ENCODE data around the gene DNMT3L. TPM values are rescaled to one million over a fixed set of nuclear protein-coding genes. Genes with fewer than 3 reads are reported as not detected.
"Not testable (repeated sequence)": the region's sequence is repeated elsewhere in the genome, so short reads cannot be mapped to it uniquely, and the experiment has no call there.

DNMT3L gene
- total and polyA plus RNA-seq, 8 donors: not detected

DNA sequence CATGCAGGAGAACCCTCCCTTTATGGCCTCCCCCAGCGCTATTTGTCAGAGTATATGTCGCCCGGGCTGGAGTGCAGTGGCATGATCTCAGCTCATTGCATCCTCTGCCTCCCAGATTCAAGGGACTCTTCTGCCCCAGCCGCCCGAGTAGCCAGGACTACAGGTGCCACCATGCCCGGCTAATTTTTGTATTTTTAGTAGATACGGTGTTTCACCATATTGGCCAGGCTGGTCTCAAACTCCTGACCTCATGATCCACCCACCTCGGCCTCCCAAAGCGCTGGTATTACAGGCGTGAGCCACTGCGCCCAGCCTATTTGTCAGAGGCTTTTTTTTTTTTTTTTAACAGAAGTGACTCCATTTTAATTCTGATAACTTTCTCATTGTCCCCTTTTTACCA is 61.7 kb downstream of the DNMT3L start:
- intact Hi-C loops (cut with DNase I); ATAC-seq; H3K27ac ChIP-seq; H3K36me3 ChIP-seq; H3K9me3 ChIP-seq; FAIRE-seq; H3K27me3 ChIP-seq; H3K4me1 ChIP-seq; H3K4me3 ChIP-seq: not testable (repeated sequence)
- DNase-seq: peak in 1 of 6 donors; percentile 11
- 80 to 90% methylated on average over 11 of the region's 11 CpGs for WGBS, 2 donors

DNA sequence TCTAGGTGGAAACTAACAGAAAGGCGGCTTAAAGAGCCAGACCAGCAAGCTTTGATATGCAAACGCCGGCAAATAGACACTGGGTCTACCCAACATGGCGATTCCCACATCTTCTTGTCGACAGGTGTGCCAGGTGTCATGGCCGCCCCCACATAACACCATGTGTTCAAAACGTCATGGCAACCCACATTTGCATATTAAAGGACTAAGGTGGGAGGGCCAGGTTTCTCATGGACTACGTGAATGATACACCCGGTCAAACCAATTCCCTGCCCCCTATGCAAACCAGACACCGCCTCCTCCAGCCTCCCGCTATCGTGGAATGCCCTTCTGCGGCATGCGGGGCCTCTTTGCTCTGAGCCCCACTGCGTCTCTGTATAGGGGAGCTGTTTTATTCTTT is 62.2 kb downstream of the DNMT3L start:
- ATAC-seq: no peak
- TF ChIP-seq, protein P1, sequence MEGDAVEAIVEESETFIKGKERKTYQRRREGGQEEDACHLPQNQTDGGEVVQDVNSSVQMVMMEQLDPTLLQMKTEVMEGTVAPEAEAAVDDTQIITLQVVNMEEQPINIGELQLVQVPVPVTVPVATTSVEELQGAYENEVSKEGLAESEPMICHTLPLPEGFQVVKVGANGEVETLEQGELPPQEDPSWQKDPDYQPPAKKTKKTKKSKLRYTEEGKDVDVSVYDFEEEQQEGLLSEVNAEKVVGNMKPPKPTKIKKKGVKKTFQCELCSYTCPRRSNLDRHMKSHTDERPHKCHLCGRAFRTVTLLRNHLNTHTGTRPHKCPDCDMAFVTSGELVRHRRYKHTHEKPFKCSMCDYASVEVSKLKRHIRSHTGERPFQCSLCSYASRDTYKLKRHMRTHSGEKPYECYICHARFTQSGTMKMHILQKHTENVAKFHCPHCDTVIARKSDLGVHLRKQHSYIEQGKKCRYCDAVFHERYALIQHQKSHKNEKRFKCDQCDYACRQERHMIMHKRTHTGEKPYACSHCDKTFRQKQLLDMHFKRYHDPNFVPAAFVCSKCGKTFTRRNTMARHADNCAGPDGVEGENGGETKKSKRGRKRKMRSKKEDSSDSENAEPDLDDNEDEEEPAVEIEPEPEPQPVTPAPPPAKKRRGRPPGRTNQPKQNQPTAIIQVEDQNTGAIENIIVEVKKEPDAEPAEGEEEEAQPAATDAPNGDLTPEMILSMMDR (IDR thresholded peaks at IDR 0.05): no peak
- FAIRE-seq: no peak
- Histone ChIP-seq H3K9me3 (no peaks in the 10 kb centered on the region), H3K27ac (no peak overlapping the region), H3K4me1 (no peaks in the 10 kb centered on the region), H3K27me3 (no peaks in the 10 kb centered on the region), H3K4me3 (no peak overlapping the region), H3K36me3 (no peaks in the 10 kb centered on the region)
- peak in 1 of 6 donors; percentile 16 for DNase-seq
- WGBS, 2 donors: 55 to 73% methylated on average over 15 of the region's 15 CpGs
- intact Hi-C loops (cut with DNase I): no loop called here

DNA sequence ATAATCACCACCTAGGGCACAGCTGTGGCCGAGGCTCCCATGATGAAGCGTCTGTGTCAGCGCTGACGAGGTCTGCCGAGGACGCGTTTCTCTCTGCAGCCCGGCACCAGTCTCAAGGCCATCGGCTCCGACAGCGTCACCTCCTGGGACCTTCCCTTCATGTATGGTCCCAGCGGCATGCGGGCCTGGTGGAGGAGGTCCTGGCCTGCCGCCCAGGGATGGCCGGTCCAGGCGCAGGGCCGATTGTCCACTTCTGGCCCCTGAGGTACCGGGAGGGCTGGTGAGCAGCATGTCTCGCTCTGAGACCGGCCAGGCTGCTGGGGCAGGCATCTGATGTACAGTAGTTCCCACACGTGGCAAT is 64.6 kb downstream of the DNMT3L start:
- ATAC-seq: peak in 2 of 4 donors; percentile 26 to 35
- H3K9me3 ChIP-seq; H3K36me3 ChIP-seq; H3K27ac ChIP-seq; H3K27me3 ChIP-seq; FAIRE-seq; H3K4me1 ChIP-seq; H3K4me3 ChIP-seq; intact Hi-C loops (cut with DNase I): not testable (repeated sequence)
- WGBS, 2 donors: 81 to 96% methylated on average over 4 to 18 of the region's 21 CpGs
- DNase-seq: peak in 2 of 6 donors; percentile 5 to 41

Other genes starting within 250 kb of the DNMT3L start
- 10 to 100 TPM in 5 of 6 donors, 1 to 10 TPM in 1; 8.9 to 19.1 (median 12.3) TPM for gene TRAPPC10, start 249.6 kb downstream of the DNMT3L start, total RNA-seq
- 1 to 10 TPM; 7.2 to 7.8 TPM for gene TRAPPC10, start 249.6 kb downstream of the DNMT3L start, polyA plus RNA-seq
- 1 to 10 TPM in 5 of 6 donors, under 1 TPM in 1; 0.87 to 5.8 (median 2.2) TPM for gene PWP2, start 154.5 kb downstream of the DNMT3L start, total RNA-seq
- 10 to 100 TPM in 1 of 2 donors, 1 to 10 TPM in 1; 5.6 to 10.5 TPM for gene PWP2, start 154.5 kb downstream of the DNMT3L start, polyA plus RNA-seq
- 10 to 100 TPM in 1 of 6 donors, 1 to 10 TPM in 5; 4.2 to 10.0 (median 5.9) TPM for gene GATD3, start 128.2 kb downstream of the DNMT3L start, total RNA-seq
- gene GATD3, start 128.2 kb downstream of the DNMT3L start, polyA plus RNA-seq: 1 to 10 TPM; 4.6 to 6.0 TPM
- 1 to 10 TPM in 3 of 6 donors, under 1 TPM in 3; 0.46 to 2.7 (median 0.99) TPM for gene ICOSLG, start 21.0 kb downstream of the DNMT3L start, total RNA-seq
- gene ICOSLG, start 21.0 kb downstream of the DNMT3L start, polyA plus RNA-seq: under 1 TPM; 0.72 to 0.87 TPM
- not detected for gene AIRE, start 24.0 kb upstream of the DNMT3L start, total RNA-seq
- under 1 TPM in 1 of 2 donors, not detected in 1; 0.02 TPM for gene AIRE, start 24.0 kb upstream of the DNMT3L start, polyA plus RNA-seq
- 10 to 100 TPM; 40.0 to 67.9 (median 48.5) TPM for gene PFKL, start 38.2 kb upstream of the DNMT3L start, total RNA-seq
- gene PFKL, start 38.2 kb upstream of the DNMT3L start, polyA plus RNA-seq: 100 to 1,000 TPM in 1 of 2 donors, 10 to 100 TPM in 1; 89.0 to 120 TPM
- 10 to 100 TPM; 10.3 to 20.1 (median 15.2) TPM for gene CFAP410, start 77.5 kb upstream of the DNMT3L start, total RNA-seq
- gene CFAP410, start 77.5 kb upstream of the DNMT3L start, polyA plus RNA-seq: 100 to 1,000 TPM in 1 of 2 donors, 10 to 100 TPM in 1; 83.9 to 118 TPM
- 1 to 10 TPM in 3 of 6 donors, under 1 TPM in 3; 0.46 to 8.7 (median 1.3) TPM for gene TRPM2, start 91.7 kb upstream of the DNMT3L start, total RNA-seq
- 1 to 10 TPM; 4.0 to 5.0 TPM for gene TRPM2, start 91.7 kb upstream of the DNMT3L start, polyA plus RNA-seq
- gene LRRC3, start 193.6 kb upstream of the DNMT3L start, total RNA-seq: 1 to 10 TPM in 1 of 6 donors, under 1 TPM in 5; 0.35 to 1.7 (median 0.45) TPM
- under 1 TPM; 0.46 to 0.66 TPM for gene LRRC3, start 193.6 kb upstream of the DNMT3L start, polyA plus RNA-seq

All from pancreas (tissue), 10 donors.